ENCODE results near the gene NUP133. TPM values are rescaled to one million over a fixed set of nuclear protein-coding genes. Genes with fewer than 3 reads are reported as not detected.

Gene NUP133
- polyA plus RNA-seq, 3 donors, result 9.0 to 12.8 (median 12.4) TPM

GRCh38 chr1:229428256-229428655 lies 79.9 kb downstream of the NUP133 start:
- intact Hi-C loops (cut with micrococcal nuclease), result no loop called here
- H3K27ac ChIP-seq (ENCODE audit: low read depth in 1 of 2, low read length in 2 of 2), result no peak overlapping the region
- no peak for DNase-seq
- H3K36me3 ChIP-seq (replicated peaks in 1 of 2; ENCODE audit: control insufficient read depth in 1 of 2, insufficient read depth in 2 of 2, low read length in 2 of 2), result no peaks in the 10 kb centered on the region
- Mint-ChIP-seq H3K4me3 (peak overlapping the region in 1 of 2 donors; percentile 9), H3K4me1 (peaks cover 16% of the 10 kb centered on the region), H3K27ac (peak overlapping the region in 1 of 7 donors; percentile 4), H3K9me3 (peaks cover 0 to 33% (median 21%) of the 10 kb centered on the region in 7 donors), H3K27me3 (ENCODE audit: low read depth in 3 of 3) (peaks cover 63 to 85% (median 66%) of the 10 kb centered on the region in 3 donors), H3K36me3 (peaks cover 5 to 10% of the 10 kb centered on the region in 2 donors)
- H4K20me1 ChIP-seq (ENCODE audit: insufficient read depth, low read length), result no peaks in the 10 kb centered on the region
- H3K79me2 ChIP-seq (ENCODE audit: insufficient read depth, low read length), result no peaks in the 10 kb centered on the region
- no peak overlapping the region for H3K4me2 ChIP-seq (replicated peaks; ENCODE audit: extremely low read depth, low read length, poor library complexity, severe bottlenecking)
- H2AFZ ChIP-seq (ENCODE audit: insufficient read depth, low read depth, low read length, poor library complexity, severe bottlenecking), result no peak overlapping the region
- H3K27me3 ChIP-seq (ENCODE audit: control insufficient read depth in 2 of 2, insufficient read depth in 2 of 2, low read length in 2 of 2), result peaks cover 37 to 67% of the 10 kb centered on the region in 2 donors
- TF ChIP-seq, protein P1, sequence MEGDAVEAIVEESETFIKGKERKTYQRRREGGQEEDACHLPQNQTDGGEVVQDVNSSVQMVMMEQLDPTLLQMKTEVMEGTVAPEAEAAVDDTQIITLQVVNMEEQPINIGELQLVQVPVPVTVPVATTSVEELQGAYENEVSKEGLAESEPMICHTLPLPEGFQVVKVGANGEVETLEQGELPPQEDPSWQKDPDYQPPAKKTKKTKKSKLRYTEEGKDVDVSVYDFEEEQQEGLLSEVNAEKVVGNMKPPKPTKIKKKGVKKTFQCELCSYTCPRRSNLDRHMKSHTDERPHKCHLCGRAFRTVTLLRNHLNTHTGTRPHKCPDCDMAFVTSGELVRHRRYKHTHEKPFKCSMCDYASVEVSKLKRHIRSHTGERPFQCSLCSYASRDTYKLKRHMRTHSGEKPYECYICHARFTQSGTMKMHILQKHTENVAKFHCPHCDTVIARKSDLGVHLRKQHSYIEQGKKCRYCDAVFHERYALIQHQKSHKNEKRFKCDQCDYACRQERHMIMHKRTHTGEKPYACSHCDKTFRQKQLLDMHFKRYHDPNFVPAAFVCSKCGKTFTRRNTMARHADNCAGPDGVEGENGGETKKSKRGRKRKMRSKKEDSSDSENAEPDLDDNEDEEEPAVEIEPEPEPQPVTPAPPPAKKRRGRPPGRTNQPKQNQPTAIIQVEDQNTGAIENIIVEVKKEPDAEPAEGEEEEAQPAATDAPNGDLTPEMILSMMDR (IDR thresholded peaks at IDR 0.05), result no peak
- H3K9ac ChIP-seq (ENCODE audit: insufficient read depth, low read length, poor library complexity, severe bottlenecking), result no peak overlapping the region
- H3K4me3 ChIP-seq (replicated peaks in 1 of 3; ENCODE audit: low read depth in 2 of 3, low read length in 3 of 3), result no peak overlapping the region
- H3K9me3 ChIP-seq (replicated peaks in 1 of 2; ENCODE audit: control insufficient read depth in 1 of 2, insufficient read depth in 1 of 2, low read length in 2 of 2), result peaks cover 0 to 18% of the 10 kb centered on the region in 2 donors
- WGBS (ENCODE audit: insufficient coverage), result no CpG with 5 or more reads among the region's 3 CpGs
- H3K4me1 ChIP-seq (ENCODE audit: control insufficient read depth in 1 of 2, insufficient read depth in 2 of 2, low read length in 2 of 2), result peaks cover 9 to 11% of the 10 kb centered on the region in 2 donors

- Histone ChIP-seq H3K27me3 (ENCODE audit: control insufficient read depth in 2 of 2, insufficient read depth in 2 of 2, low read length in 2 of 2) (peaks cover 31 to 60% of the 10 kb centered on the region in 2 donors), H3K9me3 (replicated peaks in 1 of 2; ENCODE audit: control insufficient read depth in 1 of 2, insufficient read depth in 1 of 2, low read length in 2 of 2) (peaks cover 0 to 11% of the 10 kb centered on the region in 2 donors), H3K4me3 (replicated peaks in 1 of 3; ENCODE audit: low read depth in 2 of 3, low read length in 3 of 3) (no peak overlapping the region), H2AFZ (ENCODE audit: insufficient read depth, low read depth, low read length, poor library complexity, severe bottlenecking) (no peak overlapping the region), H3K27ac (ENCODE audit: low read depth in 1 of 2, low read length in 2 of 2) (no peak overlapping the region), H3K4me1 (ENCODE audit: control insufficient read depth in 1 of 2, insufficient read depth in 2 of 2, low read length in 2 of 2) (peaks cover 9 to 11% of the 10 kb centered on the region in 2 donors), H3K79me2 (ENCODE audit: insufficient read depth, low read length) (no peaks in the 10 kb centered on the region), H4K20me1 (ENCODE audit: insufficient read depth, low read length) (no peaks in the 10 kb centered on the region), H3K36me3 (replicated peaks in 1 of 2; ENCODE audit: control insufficient read depth in 1 of 2, insufficient read depth in 2 of 2, low read length in 2 of 2) (no peaks in the 10 kb centered on the region), H3K4me2 (replicated peaks; ENCODE audit: extremely low read depth, low read length, poor library complexity, severe bottlenecking) (no peak overlapping the region), H3K9ac (ENCODE audit: insufficient read depth, low read length, poor library complexity, severe bottlenecking) (no peak overlapping the region)
- H3K27ac Mint-ChIP-seq, result no peak overlapping the region
- H3K36me3 Mint-ChIP-seq, result peaks cover 5 to 10% of the 10 kb centered on the region in 2 donors
- H3K9me3 Mint-ChIP-seq, result peaks cover 0 to 33% (median 21%) of the 10 kb centered on the region in 7 donors
- TF ChIP-seq, protein P1 (IDR thresholded peaks at IDR 0.05), result no peak
- peaks cover 16% of the 10 kb centered on the region for H3K4me1 Mint-ChIP-seq
- peaks cover 56 to 82% (median 59%) of the 10 kb centered on the region in 3 donors for H3K27me3 Mint-ChIP-seq (ENCODE audit: low read depth in 3 of 3)
- intact Hi-C loops (cut with micrococcal nuclease), result no loop called here
- DNase-seq, result no peak
- no peak overlapping the region for H3K4me3 Mint-ChIP-seq
- WGBS (ENCODE audit: insufficient coverage), result 100% methylated on average over 1 of the region's 3 CpGs
Measured at GRCh38 chr1:229427572-229427971, 80.6 kb downstream of the NUP133 start.
